MCF 10A (cell line): ENCODE measurements around the gene FMO3. TPM values are rescaled to one million over a fixed set of nuclear protein-coding genes. Genes with fewer than 3 reads are reported as not detected.

ENCODE experiments used
- BruUV-seq: library from RNA; stranded (reverse); fragments of 400-500 nt; replicated peaks from 2 replicates; lab custom pipeline; 2021; lab: Mats Ljungman, UMichigan
- CTCF ChIA-PET: fragments of 300-600 bp; sonication (Branson Sonifier 250); formaldehyde crosslinking; extraction: SDS; loops from one replicate; lab custom pipeline; 2021; ENCODE audit warnings: antibody characterized with exemption, inconsistent platforms; lab: Yijun Ruan, JAX
- POLR2A ChIA-PET: fragments of 300-600, 350-650 bp; sonication (Branson Sonifier 250); formaldehyde crosslinking; extraction: SDS; loops from one replicate; lab custom pipeline; 2020; ENCODE audit warnings: antibody characterized with exemption, inconsistent platforms; lab: Yijun Ruan, JAX
- DNase-seq: peaks from one replicate; pipeline ENCODE4 v3.0.0-alpha.2; 2018; ENCODE audit not compliant: unreplicated experiment
- H3K27ac Mint-ChIP-seq: one replicate; pipeline ENCODE4 v1.8.0; 2022; ENCODE audit warnings: mild to moderate bottlenecking, low read depth, mixed read lengths; ENCODE audit not compliant: unreplicated experiment
- H3K27me3 Mint-ChIP-seq: one replicate; pipeline ENCODE4 v1.8.0; 2022; ENCODE audit warnings: mixed read lengths; ENCODE audit not compliant: insufficient read depth, unreplicated experiment
- H3K36me3 Mint-ChIP-seq: one replicate; pipeline ENCODE4 v1.8.0; 2022; ENCODE audit warnings: mild to moderate bottlenecking, moderate library complexity, mixed read lengths; ENCODE audit not compliant: insufficient read depth, unreplicated experiment
- H3K4me1 Mint-ChIP-seq: one replicate; pipeline ENCODE4 v1.8.0; 2022; ENCODE audit warnings: mixed read lengths; ENCODE audit not compliant: insufficient read depth, unreplicated experiment
- H3K4me3 Mint-ChIP-seq: one replicate; pipeline ENCODE4 v1.8.0; 2022; ENCODE audit warnings: mild to moderate bottlenecking, moderate library complexity, mixed read lengths; ENCODE audit not compliant: unreplicated experiment
- H3K9me3 Mint-ChIP-seq: one replicate; pipeline ENCODE4 v1.8.0; 2022; ENCODE audit warnings: mixed read lengths; ENCODE audit not compliant: unreplicated experiment
- CTCF ChIP-seq: fragments of 200-600 bp; IDR thresholded peaks from one replicate; pipeline ENCODE4 v1.8.0; 2022; ENCODE audit warnings: antibody characterized with exemption, mild to moderate bottlenecking; ENCODE audit not compliant: unreplicated experiment
- intact Hi-C: fragments of 100-400 bp; cut with micrococcal nuclease; formaldehyde crosslinking; loops from 2 replicates; pipeline ENCODE4 v1.14.1; 2022
- total RNA-seq: library from RNA; stranded (reverse); gene quantifications from 2 replicates; pipeline ENCODE4 v1.2.3, GENCODE V29; 2022

FMO3 gene
- total RNA-seq, 1 experiment from 2014 or later: not detected

GRCh38 chr1:171081763-171082201 lies 8.9 kb upstream of the FMO3 start:
- TF ChIP-seq CTCF: no peak

GRCh38 chr1:171082606-171083005 lies 8.1 kb upstream of the FMO3 start:
- no TSS peak for BruUV-seq
- ChIA-PET CTCF (interaction anchor here (0.8 to 6.2 kb wide), 10 partner anchors 9 to 230 kb away, joined by 3 to 146 read pairs (median 28); partner anchors contain the start of genes FMO3 and FMO4), POLR2A (interaction anchor here (1.6 kb wide), 1 partner anchor 144 kb away, joined by 3 read pairs; no protein-coding TSS in a partner anchor)
- H3K27me3 Mint-ChIP-seq: no peaks in the 10 kb centered on the region
- H3K27ac Mint-ChIP-seq: no peak overlapping the region
- intact Hi-C loops: loop anchor here (5.0 kb wide), 2 partner anchors 405 to 635 kb away; partner anchors contain the start of gene PRRC2C
- no peak overlapping the region for H3K4me3 Mint-ChIP-seq
- no peak for DNase-seq
- TF ChIP-seq CTCF: no peak
- H3K4me1 Mint-ChIP-seq: no peaks in the 10 kb centered on the region
- no peaks in the 10 kb centered on the region for H3K9me3 Mint-ChIP-seq
- H3K36me3 Mint-ChIP-seq: no peaks in the 10 kb centered on the region

More at GRCh38 chr1:171081763-171082201, 8.9 kb upstream of the FMO3 start:
- ChIA-PET POLR2A (interaction anchor here (1.1 to 1.6 kb wide), 2 partner anchors 136 to 144 kb away, joined by 3 to 4 read pairs; no protein-coding TSS in a partner anchor), CTCF (interaction anchor here (0.6 to 3.0 kb wide), 43 partner anchors 10 to 595 kb away, joined by 3 to 146 read pairs (median 4); partner anchors contain the start of genes FMO2, FMO3 and FMO4)
- no peak overlapping the region for H3K27ac Mint-ChIP-seq
- H3K9me3 Mint-ChIP-seq: no peaks in the 10 kb centered on the region
- intact Hi-C loops: loop anchor here (1.0 to 5.0 kb wide), 5 partner anchors 107 to 636 kb away; partner anchors contain the start of gene PRRC2C
- H3K4me1 Mint-ChIP-seq: no peaks in the 10 kb centered on the region
- no peak overlapping the region for H3K4me3 Mint-ChIP-seq
- H3K27me3 Mint-ChIP-seq: no peaks in the 10 kb centered on the region
- no peaks in the 10 kb centered on the region for H3K36me3 Mint-ChIP-seq
- DNase-seq: no peak
- BruUV-seq: no TSS peak

GRCh38 chr1:171083222-171083621 lies 7.5 kb upstream of the FMO3 start:
- no peaks in the 10 kb centered on the region for H3K36me3 Mint-ChIP-seq
- no peaks in the 10 kb centered on the region for H3K9me3 Mint-ChIP-seq
- TF ChIP-seq CTCF: no peak
- H3K27me3 Mint-ChIP-seq: no peaks in the 10 kb centered on the region
- ChIA-PET CTCF (interaction anchor here (0.5 to 6.2 kb wide), 4 partner anchors 12 to 1181 kb away, joined by 3 to 58 read pairs (median 8); no protein-coding TSS in a partner anchor), POLR2A (no interaction called here)
- H3K27ac Mint-ChIP-seq: no peak overlapping the region
- intact Hi-C loops: loop anchor here (5.0 kb wide), 2 partner anchors 404 to 634 kb away; partner anchors contain the start of gene PRRC2C
- no peak for DNase-seq
- no peaks in the 10 kb centered on the region for H3K4me1 Mint-ChIP-seq
- no TSS peak for BruUV-seq
- no peak overlapping the region for H3K4me3 Mint-ChIP-seq

- Mint-ChIP-seq H3K36me3 (no peaks in the 10 kb centered on the region), H3K27me3 (no peaks in the 10 kb centered on the region), H3K9me3 (no peaks in the 10 kb centered on the region), H3K4me3 (no peak overlapping the region), H3K4me1 (no peaks in the 10 kb centered on the region), H3K27ac (no peak overlapping the region)
- DNase-seq: no peak
- intact Hi-C loops: loop anchor here (5.0 kb wide), 2 partner anchors 403 to 633 kb away; partner anchors contain the start of gene PRRC2C
- ChIA-PET CTCF (interaction anchor here (2.0 to 6.2 kb wide), 3 partner anchors 143 to 230 kb away, joined by 5 to 58 read pairs (median 13); partner anchors contain the start of gene FMO4), POLR2A (no interaction called here)
- no peak for TF ChIP-seq CTCF
- no TSS peak for BruUV-seq
These were observed 6.6 kb upstream of the FMO3 start for GRCh38 chr1:171084091-171084490.
